Measurements from ENCODE around the gene CEP112. TPM values are rescaled to one million over a fixed set of nuclear protein-coding genes. Genes with fewer than 3 reads are reported as not detected.
"Not testable (repeated sequence)": the region's sequence is repeated elsewhere in the genome, so short reads cannot be mapped to it uniquely, and the experiment has no call there.

CEP112 gene
- total RNA-seq, 4 donors from 2014 or later: 15.8 to 50.3 (median 20.2) TPM

- ATAC-seq (ENCODE audit: low FRiP score) (no peak), DNase-seq (ENCODE audit: low spot score) (no peak)
- no peak for TF ChIP-seq CTCF (IDR thresholded peaks at IDR 0.05)
Observed at GRCh38 chr17:65841089-65841488, 350.8 kb downstream of the CEP112 start.

GRCh38 chr17:65837232-65837631 is 354.7 kb downstream of the CEP112 start:
- DNase-seq (ENCODE audit: low spot score); ATAC-seq (ENCODE audit: low FRiP score): not testable (repeated sequence)

- DNase-seq (ENCODE audit: low spot score): no peak
- TF ChIP-seq CTCF (IDR thresholded peaks at IDR 0.05): no peak
- no peak for ATAC-seq (ENCODE audit: low FRiP score)
Observed at GRCh38 chr17:65833214-65833613, 358.7 kb downstream of the CEP112 start.

- DNase-seq (ENCODE audit: low spot score): no peak
Observed at GRCh38 chr17:65830356-65830755, 361.6 kb downstream of the CEP112 start.

GRCh38 chr17:65826577-65826976 is 365.4 kb downstream of the CEP112 start:
- not testable (repeated sequence) for ATAC-seq (ENCODE audit: low FRiP score); DNase-seq (ENCODE audit: low spot score)

More at GRCh38 chr17:65830356-65830755, 361.6 kb downstream of the CEP112 start:
- ATAC-seq (ENCODE audit: low FRiP score): no peak
- no peak for TF ChIP-seq CTCF (IDR thresholded peaks at IDR 0.05)

GRCh38 chr17:65824901-65825300 is 367.0 kb downstream of the CEP112 start:
- no peak for TF ChIP-seq CTCF (IDR thresholded peaks at IDR 0.05)
- no peak for ATAC-seq (ENCODE audit: low FRiP score)
- DNase-seq (ENCODE audit: low spot score): no peak

- ATAC-seq (ENCODE audit: low FRiP score) (no peak), DNase-seq (ENCODE audit: low spot score) (no peak)
- no peak for TF ChIP-seq CTCF (IDR thresholded peaks at IDR 0.05)
Observed at GRCh38 chr17:65823713-65824112, 368.2 kb downstream of the CEP112 start.

GRCh38 chr17:65820811-65821210 is 371.1 kb downstream of the CEP112 start:
- ATAC-seq (ENCODE audit: low FRiP score): no peak
- DNase-seq (ENCODE audit: low spot score): no peak
- TF ChIP-seq CTCF (IDR thresholded peaks at IDR 0.05): no peak
